ENCODE data around the gene HEATR5A.

GRCh38 chr14:31266437-31267331, 153.7 kb downstream of the HEATR5A start:
- TF ChIP-seq CTCF (IDR thresholded peaks at IDR 0.05), result no peak
- no peak for TF ChIP-seq POLR2A (IDR thresholded peaks at IDR 0.05)
- TF ChIP-seq POLR2AphosphoS5 (IDR thresholded peaks at IDR 0.05), result no peak

Data from prostate gland (tissue), 2 donors.